ENCODE measurements around the gene SLC6A12.

- TF ChIP-seq CTCF (IDR thresholded peaks at IDR 0.05; ENCODE audit: low read length) (no peak), EZH2 (IDR thresholded peaks at IDR 0.05; ENCODE audit: borderline replicate concordance, low read length) (no peak)
Measured at GRCh38 chr12:165862-166368, 48.0 kb downstream of the SLC6A12 start.
